Psoas muscle (tissue), 8 donors: ENCODE results near the gene TESMIN. TPM values are rescaled to one million over a fixed set of nuclear protein-coding genes. Genes with fewer than 3 reads are reported as not detected.

Experiments used
- ATAC-seq, 4 donors: fragments of 200-7000 bp; cut with Tn5 transposase; one replicate each; pipeline ENCODE4 v1.9.1; 2020; ENCODE audit warnings: moderate library complexity in 3 of 4, mild to moderate bottlenecking in 2 of 4
- DNase-seq, 2 donors: peaks; one replicate each; pipeline ENCODE4 v3.0.0-alpha.2; 2020
- H3K27ac ChIP-seq: fragments of 200-600 bp; one replicate; pipeline ENCODE4 v1.8.0; 2022
- H3K27me3 ChIP-seq, 3 donors: fragments of 200-600 bp in 1 of 3; one replicate each; pipeline versions ENCODE4 v1.6.1 to v1.8.0; 2013 to 2022; ENCODE audit warnings: low read length in 2 of 3, mild to moderate bottlenecking in 2 of 3, moderate library complexity in 1 of 3; ENCODE audit not compliant: insufficient read depth in 3 of 3
- H3K36me3 ChIP-seq, 2 donors: fragments of 200-600 bp in 1 of 2; one replicate each; pipeline versions ENCODE4 v1.6.1 to v1.8.0; 2013 to 2022; ENCODE audit warnings: low read depth in 1 of 2, mild to moderate bottlenecking in 1 of 2, moderate library complexity in 1 of 2; ENCODE audit not compliant: insufficient read depth in 1 of 2
- H3K4me1 ChIP-seq: fragments of 200-600 bp; one replicate; pipeline ENCODE4 v1.8.0; 2022
- H3K4me3 ChIP-seq: fragments of 200-600 bp; one replicate; pipeline ENCODE4 v1.8.0; 2022; ENCODE audit warnings: mild to moderate bottlenecking
- H3K9me3 ChIP-seq: fragments of 200-600 bp; one replicate; pipeline ENCODE4 v1.8.0; 2022
- WGBS, 3 donors: extraction: QIAGEN DNeasy Blood & Tissue Kit; methylation state at CpG; one replicate each; pipeline versions ENCODE4 v1.1.6 to v1.1.7; 2013; 5-methylcytosine and 5-hydroxymethylcytosine counted together
- intact Hi-C, 2 donors: fragments of 100-400 bp; cut with DNase I; formaldehyde crosslinking; loops; one replicate each; pipeline versions ENCODE4 v1.11.0 to v1.14.2; 2022
- polyA plus RNA-seq, 3 donors: library from polyadenylated mRNA; stranded (reverse); fragments of 200-250 nt; gene quantifications; one replicate each; pipeline ENCODE4 v1.2.3, GENCODE V29; 2013
- total RNA-seq, 4 donors: library from RNA; stranded (reverse); fragmentation: NEBNext Ultra II Directional in 2 of 4; extraction: Animal tissue kit (Norgen Biotek cat#: 25700) in 2 of 4; gene quantifications; one replicate each; pipeline versions ENCODE4 v1.2.1 to v1.2.4, GENCODE V29; 2021 to 2023
- TF ChIP-seq, protein P1 (sequence below): fragments of 200-600 bp; IDR thresholded peaks from one replicate; pipeline ENCODE4 v1.8.0; 2022; ENCODE audit warnings: antibody characterized with exemption
- donor health status: healthy with polysubstance abuse.
- donor health status: DM: no; HTN: no; CAD: no; lungs with moderate emphysema.
- donor health status: Bipolar disorder and iron deficiency.
- donor health status: healthy.
- donor health status: DM: yes; HTN: yes; CAD: no.
- donor health status: DM: no; HTN: no; CAD: no.
- donor health status: DM: no; HTN: no; CAD: no.
- donor health status: DM: yes; HTN: yes; CAD: no.

The TESMIN gene
- total and polyA plus RNA-seq, 7 donors: 0.03 to 0.44 (median 0.25) TPM

GRCh38 chr11:68684385-68685356 lies 66.6 kb downstream of the TESMIN start, which contains the start of gene GAL:
GAL (plus strand) TSS chr11:68684544; CDS start chr11:68684924, 380 bp downstream.
- H3K4me3 ChIP-seq: peak within 1 kb of the TSS; percentile 54
- DNase-seq: no peak
- 4 to 8% (median 5%) methylated on average over 73 to 113 of the region's 113 CpGs for WGBS, 3 donors
- no peaks in the 10 kb centered on the region for H3K36me3 ChIP-seq
- H3K27ac ChIP-seq: no peak within 1 kb of the TSS
- intact Hi-C loops: no loop called here
- TF ChIP-seq, protein P1, sequence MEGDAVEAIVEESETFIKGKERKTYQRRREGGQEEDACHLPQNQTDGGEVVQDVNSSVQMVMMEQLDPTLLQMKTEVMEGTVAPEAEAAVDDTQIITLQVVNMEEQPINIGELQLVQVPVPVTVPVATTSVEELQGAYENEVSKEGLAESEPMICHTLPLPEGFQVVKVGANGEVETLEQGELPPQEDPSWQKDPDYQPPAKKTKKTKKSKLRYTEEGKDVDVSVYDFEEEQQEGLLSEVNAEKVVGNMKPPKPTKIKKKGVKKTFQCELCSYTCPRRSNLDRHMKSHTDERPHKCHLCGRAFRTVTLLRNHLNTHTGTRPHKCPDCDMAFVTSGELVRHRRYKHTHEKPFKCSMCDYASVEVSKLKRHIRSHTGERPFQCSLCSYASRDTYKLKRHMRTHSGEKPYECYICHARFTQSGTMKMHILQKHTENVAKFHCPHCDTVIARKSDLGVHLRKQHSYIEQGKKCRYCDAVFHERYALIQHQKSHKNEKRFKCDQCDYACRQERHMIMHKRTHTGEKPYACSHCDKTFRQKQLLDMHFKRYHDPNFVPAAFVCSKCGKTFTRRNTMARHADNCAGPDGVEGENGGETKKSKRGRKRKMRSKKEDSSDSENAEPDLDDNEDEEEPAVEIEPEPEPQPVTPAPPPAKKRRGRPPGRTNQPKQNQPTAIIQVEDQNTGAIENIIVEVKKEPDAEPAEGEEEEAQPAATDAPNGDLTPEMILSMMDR: no peak
- H3K9me3 ChIP-seq: no peaks in the 10 kb centered on the region
- H3K4me1 ChIP-seq: peaks cover 5% of the 10 kb centered on the region
- ATAC-seq: peak; percentile 48 to 57 (median 50)
- peaks cover 0 to 77% (median 17%) of the 10 kb centered on the region in 3 donors for H3K27me3 ChIP-seq

- Histone ChIP-seq H3K9me3 (no peaks in the 10 kb centered on the region), H3K27ac (no peak overlapping the region), H3K27me3 (peaks cover 0 to 70% (median 17%) of the 10 kb centered on the region in 3 donors), H3K36me3 (no peaks in the 10 kb centered on the region), H3K4me1 (peaks cover 5% of the 10 kb centered on the region), H3K4me3 (peak overlapping the region; percentile 54)
- 29 to 38% (median 29%) methylated on average over 29 to 37 of the region's 37 CpGs for WGBS, 3 donors
- ATAC-seq (peak in 1 of 4 donors; percentile 23), DNase-seq (no peak)
- intact Hi-C loops: no loop called here
- TF ChIP-seq, protein P1: no peak
Measured at GRCh38 chr11:68683536-68684384, 67.6 kb downstream of the TESMIN start.

DNA sequence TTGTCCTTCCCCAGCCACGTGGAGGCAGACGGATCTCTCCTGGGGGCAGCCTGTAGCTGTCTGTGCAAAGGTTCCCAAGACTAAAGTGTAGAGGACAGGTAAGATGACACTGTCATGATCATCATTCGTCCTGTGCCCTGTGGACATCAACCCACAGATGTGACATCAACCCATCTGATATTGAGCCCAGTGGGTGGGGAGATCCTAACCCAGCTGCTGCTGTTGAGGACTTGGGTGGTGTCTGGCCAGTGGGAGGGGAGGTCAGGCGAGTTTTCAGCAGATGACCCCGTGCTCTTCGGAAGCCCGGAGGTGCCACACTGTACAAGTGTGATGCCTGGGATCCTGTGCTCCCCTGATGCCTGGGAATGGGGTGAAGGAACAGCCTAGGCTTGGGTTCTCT lies 68.2 kb downstream of the TESMIN start:
- intact Hi-C loops: no loop called here
- Histone ChIP-seq H3K9me3 (no peaks in the 10 kb centered on the region), H3K4me1 (peaks cover 5% of the 10 kb centered on the region), H3K27me3 (peaks cover 0 to 69% (median 17%) of the 10 kb centered on the region in 3 donors), H3K4me3 (no peak overlapping the region), H3K36me3 (no peaks in the 10 kb centered on the region), H3K27ac (no peak overlapping the region)
- 55 to 64% (median 56%) methylated on average over 7 of the region's 7 CpGs for WGBS, 3 donors
- DNase-seq (no peak), ATAC-seq (no peak)
- TF ChIP-seq, protein P1: no peak

- Histone ChIP-seq H3K9me3 (no peaks in the 10 kb centered on the region), H3K4me3 (no peak overlapping the region), H3K27me3 (peaks cover 0 to 63% (median 17%) of the 10 kb centered on the region in 3 donors), H3K4me1 (peaks cover 5% of the 10 kb centered on the region), H3K27ac (no peak overlapping the region), H3K36me3 (no peaks in the 10 kb centered on the region)
- intact Hi-C loops: no loop called here
- DNase-seq: no peak
- no peak for ATAC-seq
- 55 to 75% (median 74%) methylated on average over 9 of the region's 9 CpGs for WGBS, 3 donors
- TF ChIP-seq, protein P1: no peak
Measured at GRCh38 chr11:68682531-68682961, 68.8 kb downstream of the TESMIN start.
